RPMI8226 (cell line): Measurements from ENCODE around the gene CDK6.

Source experiments
- DNase-seq: peaks from one replicate; pipeline ENCODE4 v3.0.0-alpha.2; 2015

The CDK6 gene

GRCh38 chr7:92843781-92844180 lies 7.4 kb upstream of the CDK6 start:
- DNase-seq = no peak

GRCh38 chr7:92843034-92843760 lies 6.8 kb upstream of the CDK6 start:
- no peak for DNase-seq

- no peak for DNase-seq
These were observed 4.8 kb upstream of the CDK6 start for GRCh38 chr7:92841192-92841591.

- no peak for DNase-seq
These were observed 3.9 kb upstream of the CDK6 start for GRCh38 chr7:92840316-92840715.

- DNase-seq = no peak
These were observed 3.5 kb upstream of the CDK6 start for GRCh38 chr7:92839901-92840300.

- no peak for DNase-seq
These were observed 2.6 kb upstream of the CDK6 start for GRCh38 chr7:92838934-92839333.

GRCh38 chr7:92837000-92837749 lies 802 bp upstream of the CDK6 start:
- no peak for DNase-seq

GRCh38 chr7:92835851-92836488 lies 403 bp downstream of the CDK6 start:
- DNase-seq = peak; percentile 60

- DNase-seq = peak; percentile 84
These were observed 1.0 kb downstream of the CDK6 start for GRCh38 chr7:92835261-92835850.

- DNase-seq = peak; percentile 33
These were observed 1.7 kb downstream of the CDK6 start for GRCh38 chr7:92834507-92835260.

- DNase-seq = peak; percentile 90
These were observed 2.4 kb downstream of the CDK6 start for GRCh38 chr7:92833766-92834506.

- DNase-seq = peak; percentile 97
These were observed 3.2 kb downstream of the CDK6 start for GRCh38 chr7:92833024-92833765.

GRCh38 chr7:92832534-92833023 lies 3.8 kb downstream of the CDK6 start:
- peak; percentile 19 for DNase-seq

- no peak for DNase-seq
These were observed 4.4 kb downstream of the CDK6 start for GRCh38 chr7:92831716-92832533.

- no peak for DNase-seq
These were observed 5.8 kb downstream of the CDK6 start for GRCh38 chr7:92830532-92831110.

GRCh38 chr7:92830027-92830426 lies 6.3 kb downstream of the CDK6 start:
- DNase-seq = no peak

GRCh38 chr7:92827464-92828120 lies 8.8 kb downstream of the CDK6 start:
- DNase-seq = no peak

GRCh38 chr7:92826258-92826938 lies 10.0 kb downstream of the CDK6 start:
- no peak for DNase-seq
